Mesothelial cell of epicardium (in vitro differentiated cells): ENCODE measurements around the gene ALDH3A2. TPM values are rescaled to one million over a fixed set of nuclear protein-coding genes. Genes with fewer than 3 reads are reported as not detected.

ENCODE experiments used
- DNase-seq, 2 experiments: peaks; one replicate each; pipeline ENCODE4 v3.0.0; 2021; ENCODE audit warnings: low spot score in 2 of 2; ENCODE audit not compliant: unreplicated experiment in 2 of 2
- H3K27ac Mint-ChIP-seq: 2 replicates; pipeline ENCODE4 v1.8.0; 2021; ENCODE audit warnings: mixed read lengths
- H3K27me3 Mint-ChIP-seq: 2 replicates; pipeline ENCODE4 v1.8.0; 2021; ENCODE audit warnings: low read depth, mixed read lengths
- H3K36me3 Mint-ChIP-seq: 2 replicates; pipeline ENCODE4 v1.8.0; 2021; ENCODE audit warnings: mixed read lengths
- H3K4me1 Mint-ChIP-seq: 2 replicates; pipeline ENCODE4 v1.8.0; 2021; ENCODE audit warnings: mixed read lengths
- H3K4me3 Mint-ChIP-seq: 2 replicates; pipeline ENCODE4 v1.8.0; 2021; ENCODE audit warnings: mild to moderate bottlenecking, moderate library complexity, mixed read lengths
- H3K9me3 Mint-ChIP-seq: 2 replicates; pipeline ENCODE4 v1.8.0; 2021; ENCODE audit warnings: mixed read lengths
- total RNA-seq: library from RNA; stranded (reverse); gene quantifications from 3 replicates; pipeline ENCODE4 v1.2.1, GENCODE V29; 2021
- TF ChIP-seq, protein P1 (sequence below): fragments of 200-600 bp; sonication (generic); IDR thresholded peaks from one replicate; pipeline ENCODE4 v1.5.0; 2021; ENCODE audit warnings: antibody characterized with exemption; ENCODE audit not compliant: unreplicated experiment

Gene ALDH3A2
- total RNA-seq, 1 donor from 2014 or later: 78.4 TPM

DNA sequence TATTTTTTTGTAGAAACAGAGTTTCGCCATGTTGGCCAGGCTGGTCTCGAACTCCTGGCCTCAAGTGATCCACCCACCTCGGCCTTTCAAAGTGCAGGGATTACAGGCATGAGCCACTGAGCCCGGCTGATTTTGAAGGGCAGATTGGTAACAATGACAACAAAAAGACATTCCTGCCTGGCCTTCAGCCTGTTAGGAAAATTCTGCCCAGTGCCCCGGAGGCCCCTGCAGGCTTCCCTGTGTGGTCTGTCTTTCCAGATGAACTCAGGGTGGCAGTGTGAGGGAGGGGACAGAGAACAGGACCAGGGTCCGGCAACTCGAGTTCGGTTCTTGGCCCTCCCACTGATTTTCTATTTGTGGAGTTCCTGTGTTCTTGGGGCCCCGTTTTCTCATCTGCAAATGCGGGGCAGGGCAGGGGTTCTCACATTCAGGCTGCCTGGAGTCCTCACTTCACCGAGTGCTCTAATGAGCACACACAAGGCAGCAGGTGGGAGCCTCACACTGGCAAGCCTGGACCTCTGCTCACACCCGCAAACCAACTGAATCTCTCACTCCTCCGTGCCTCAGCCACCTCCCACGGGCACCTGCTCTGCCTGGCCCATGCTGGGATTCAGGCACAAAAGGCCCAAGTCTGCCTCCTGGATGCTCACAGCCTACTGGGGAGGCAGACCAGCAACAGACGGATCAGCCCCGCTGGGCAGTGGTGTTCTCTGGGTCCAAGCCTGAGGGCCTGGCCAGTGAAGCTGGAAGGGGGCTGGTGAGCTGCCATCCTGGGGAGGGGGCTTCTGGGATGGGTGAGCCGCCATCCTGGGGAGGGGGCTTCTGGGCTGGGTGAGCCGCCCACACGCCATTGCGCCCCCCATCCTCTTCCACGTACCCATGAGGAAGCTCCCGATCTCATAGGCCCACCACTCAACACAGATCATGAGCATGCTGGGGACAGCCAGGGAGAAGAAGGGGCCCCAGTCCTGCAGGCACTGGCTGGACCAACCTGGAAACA is 57.5 kb downstream of the ALDH3A2 start:
- Mint-ChIP-seq H3K4me1 (peaks cover 39% of the 10 kb centered on the region), H3K36me3 (no peaks in the 10 kb centered on the region), H3K27me3 (no peaks in the 10 kb centered on the region), H3K27ac (no peak overlapping the region), H3K4me3 (no peak overlapping the region), H3K9me3 (no peaks in the 10 kb centered on the region)
- TF ChIP-seq, protein P1, sequence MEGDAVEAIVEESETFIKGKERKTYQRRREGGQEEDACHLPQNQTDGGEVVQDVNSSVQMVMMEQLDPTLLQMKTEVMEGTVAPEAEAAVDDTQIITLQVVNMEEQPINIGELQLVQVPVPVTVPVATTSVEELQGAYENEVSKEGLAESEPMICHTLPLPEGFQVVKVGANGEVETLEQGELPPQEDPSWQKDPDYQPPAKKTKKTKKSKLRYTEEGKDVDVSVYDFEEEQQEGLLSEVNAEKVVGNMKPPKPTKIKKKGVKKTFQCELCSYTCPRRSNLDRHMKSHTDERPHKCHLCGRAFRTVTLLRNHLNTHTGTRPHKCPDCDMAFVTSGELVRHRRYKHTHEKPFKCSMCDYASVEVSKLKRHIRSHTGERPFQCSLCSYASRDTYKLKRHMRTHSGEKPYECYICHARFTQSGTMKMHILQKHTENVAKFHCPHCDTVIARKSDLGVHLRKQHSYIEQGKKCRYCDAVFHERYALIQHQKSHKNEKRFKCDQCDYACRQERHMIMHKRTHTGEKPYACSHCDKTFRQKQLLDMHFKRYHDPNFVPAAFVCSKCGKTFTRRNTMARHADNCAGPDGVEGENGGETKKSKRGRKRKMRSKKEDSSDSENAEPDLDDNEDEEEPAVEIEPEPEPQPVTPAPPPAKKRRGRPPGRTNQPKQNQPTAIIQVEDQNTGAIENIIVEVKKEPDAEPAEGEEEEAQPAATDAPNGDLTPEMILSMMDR: no peak
- DNase-seq: no peak

DNA sequence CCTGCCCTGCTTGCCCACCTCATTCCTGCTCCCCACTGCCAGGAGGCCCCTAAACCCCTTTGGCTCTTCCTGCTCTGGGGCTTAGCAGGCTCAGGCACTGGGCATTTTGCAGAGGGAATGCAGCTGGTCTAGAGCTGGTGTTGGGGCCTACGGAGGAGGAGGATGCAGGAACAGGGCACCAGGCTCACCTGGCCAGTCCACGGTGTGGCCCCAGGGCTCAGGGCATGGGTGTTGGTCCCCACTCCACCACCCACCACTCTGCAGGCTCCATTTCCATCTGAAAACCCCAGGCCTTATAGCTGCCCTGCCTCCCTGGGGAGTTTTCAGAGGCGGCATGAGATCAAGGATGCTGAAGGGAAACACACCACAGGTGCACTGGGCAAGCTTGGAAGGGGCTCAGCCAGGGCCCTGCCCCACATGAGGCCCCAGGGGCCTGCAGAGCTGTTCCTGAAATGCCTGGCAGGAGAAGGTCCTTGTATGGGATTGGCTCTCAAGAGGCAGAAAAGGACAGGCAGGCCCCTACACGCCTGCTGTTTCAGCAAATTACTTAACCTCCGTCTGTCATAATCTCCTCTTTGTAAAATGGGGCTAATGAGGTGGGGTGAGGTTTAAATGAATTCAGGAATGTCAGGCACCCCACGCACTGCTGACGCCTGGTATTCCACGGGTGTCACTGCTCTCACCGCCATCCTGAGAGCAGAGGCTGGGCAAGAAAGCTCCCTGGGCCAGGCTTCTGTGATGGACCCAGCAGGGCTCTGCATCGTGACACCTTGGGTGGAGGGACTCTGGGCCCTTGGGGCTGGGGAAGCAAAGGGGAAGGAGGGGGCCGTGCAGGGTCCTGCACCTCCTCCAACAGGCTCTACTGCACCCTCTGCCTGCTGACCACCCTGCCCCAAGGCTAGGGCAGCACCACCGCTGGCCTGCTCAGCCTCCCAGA is 58.5 kb downstream of the ALDH3A2 start:
- DNase-seq: no peak
- Mint-ChIP-seq H3K4me3 (no peak overlapping the region), H3K27ac (peak overlapping the region; percentile 66), H3K4me1 (peaks cover 39% of the 10 kb centered on the region), H3K36me3 (no peaks in the 10 kb centered on the region), H3K9me3 (no peaks in the 10 kb centered on the region), H3K27me3 (no peaks in the 10 kb centered on the region)
- TF ChIP-seq, protein P1: no peak

DNA sequence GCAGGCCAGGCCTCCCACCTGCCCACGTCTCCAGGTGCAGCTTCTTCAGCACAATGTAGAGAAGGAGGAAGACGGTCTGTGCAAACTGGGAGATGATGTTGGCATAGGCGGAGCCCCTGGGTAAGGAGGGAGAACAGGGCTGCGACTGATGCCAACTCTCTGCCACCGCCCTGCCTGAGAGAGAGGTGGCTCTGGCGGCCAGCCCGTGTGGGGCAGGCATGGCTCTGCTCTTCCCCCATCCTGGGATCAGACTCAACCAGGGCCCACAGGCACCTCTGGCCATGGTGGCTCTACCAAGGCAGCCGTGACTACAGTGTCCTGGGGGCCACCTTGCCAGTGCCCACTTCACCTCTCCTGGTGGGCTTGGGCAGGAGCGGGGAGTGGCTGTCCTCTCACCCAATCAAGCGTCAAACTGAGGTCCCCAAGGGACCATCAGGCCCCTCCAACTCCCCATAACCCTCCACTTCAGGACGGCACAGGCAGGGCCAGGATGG is 59.2 kb downstream of the ALDH3A2 start:
- peaks cover 36% of the 10 kb centered on the region for H3K4me1 Mint-ChIP-seq
- H3K27me3 Mint-ChIP-seq: no peaks in the 10 kb centered on the region
- no peak overlapping the region for H3K4me3 Mint-ChIP-seq
- no peak for DNase-seq
- H3K27ac Mint-ChIP-seq: no peak overlapping the region
- TF ChIP-seq, protein P1: no peak
- H3K9me3 Mint-ChIP-seq: no peaks in the 10 kb centered on the region
- no peaks in the 10 kb centered on the region for H3K36me3 Mint-ChIP-seq

DNA sequence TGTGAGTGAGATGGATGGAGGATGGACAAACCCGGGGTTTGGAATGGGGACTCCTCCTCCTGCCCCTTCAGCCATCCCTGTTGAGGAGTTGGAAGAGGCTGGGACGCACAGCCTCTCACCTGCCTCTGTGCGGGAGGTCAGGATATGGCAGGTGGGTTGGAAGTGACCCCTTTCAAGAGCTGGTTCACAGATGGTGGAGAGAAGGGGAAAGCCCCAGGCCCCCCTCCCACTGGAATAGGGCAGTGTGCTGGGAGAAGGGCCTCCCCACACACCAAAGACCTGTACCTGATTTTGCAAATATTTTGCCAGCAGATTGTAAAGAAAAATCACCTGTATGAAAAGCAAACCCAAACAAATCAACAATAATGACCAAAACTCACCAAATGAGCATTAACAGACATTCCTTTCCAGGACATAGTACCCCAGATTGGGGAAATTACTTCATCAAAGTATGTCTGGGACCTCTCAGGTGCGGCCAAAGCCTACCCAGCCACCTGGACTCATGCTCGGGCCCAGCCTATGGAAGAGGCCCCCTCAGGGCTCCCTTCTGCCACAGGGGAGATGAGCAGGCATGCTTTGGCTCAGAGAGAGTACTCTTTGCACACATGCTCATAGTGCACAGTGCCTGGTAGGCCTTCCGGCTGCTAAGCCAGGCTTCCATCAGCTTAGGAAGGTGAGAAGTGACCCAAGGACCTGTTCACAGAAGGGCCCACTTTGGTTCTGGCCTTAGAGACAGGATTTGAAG is 60.1 kb downstream of the ALDH3A2 start:
- H3K27ac Mint-ChIP-seq: peak overlapping the region; percentile 2
- no peak for DNase-seq
- H3K36me3 Mint-ChIP-seq: no peaks in the 10 kb centered on the region
- H3K27me3 Mint-ChIP-seq: no peaks in the 10 kb centered on the region
- H3K9me3 Mint-ChIP-seq: no peaks in the 10 kb centered on the region
- TF ChIP-seq, protein P1: no peak
- H3K4me3 Mint-ChIP-seq: no peak overlapping the region
- peaks cover 28% of the 10 kb centered on the region for H3K4me1 Mint-ChIP-seq

DNA sequence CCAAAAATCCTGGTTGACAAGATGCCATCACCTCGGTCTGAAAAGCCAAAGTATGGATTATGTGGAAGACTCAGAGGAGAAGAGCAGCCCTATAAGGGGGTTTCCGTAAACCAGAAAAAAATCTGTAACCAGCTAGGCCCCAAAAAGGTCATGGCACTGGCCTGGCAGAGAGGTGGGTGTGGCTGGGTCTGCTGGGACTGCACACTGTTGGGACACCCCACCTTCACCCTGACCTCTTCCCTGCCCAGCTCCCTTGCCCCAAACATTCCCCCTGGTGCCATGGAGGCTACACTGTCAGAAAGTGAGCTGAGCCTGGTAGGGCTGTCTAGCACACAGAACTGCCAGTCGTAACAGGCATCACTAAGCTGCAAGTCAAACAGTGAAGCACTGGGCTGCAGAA is 61.3 kb downstream of the ALDH3A2 start:
- H3K27me3 Mint-ChIP-seq: no peaks in the 10 kb centered on the region
- TF ChIP-seq, protein P1: no peak
- no peaks in the 10 kb centered on the region for H3K9me3 Mint-ChIP-seq
- H3K27ac Mint-ChIP-seq: no peak overlapping the region
- no peaks in the 10 kb centered on the region for H3K36me3 Mint-ChIP-seq
- no peak overlapping the region for H3K4me3 Mint-ChIP-seq
- no peak for DNase-seq
- H3K4me1 Mint-ChIP-seq: peaks cover 17% of the 10 kb centered on the region
